ENCODE measurements around the gene KLHL29. TPM values are rescaled to one million over a fixed set of nuclear protein-coding genes. Genes with fewer than 3 reads are reported as not detected.

The KLHL29 gene
- polyA plus RNA-seq, 3 donors, result 0.03 TPM; not detected in 2

GRCh38 chr2:23745068-23745725 is 360.2 kb downstream of the KLHL29 start:
- DNase-seq, result no peak
- Histone ChIP-seq H3K79me2 (ENCODE audit: insufficient read depth, low read length) (no peaks in the 10 kb centered on the region), H4K20me1 (ENCODE audit: insufficient read depth, low read length) (no peaks in the 10 kb centered on the region), H2AFZ (ENCODE audit: insufficient read depth, low read depth, low read length, poor library complexity, severe bottlenecking) (no peak overlapping the region), H3K4me1 (ENCODE audit: control insufficient read depth in 1 of 2, insufficient read depth in 2 of 2, low read length in 2 of 2) (no peaks in the 10 kb centered on the region), H3K4me3 (replicated peaks in 1 of 3; ENCODE audit: low read depth in 2 of 3, low read length in 3 of 3) (no peak overlapping the region), H3K9ac (ENCODE audit: insufficient read depth, low read length, poor library complexity, severe bottlenecking) (no peak overlapping the region), H3K4me2 (replicated peaks; ENCODE audit: extremely low read depth, low read length, poor library complexity, severe bottlenecking) (no peak overlapping the region), H3K27ac (ENCODE audit: low read depth in 1 of 2, low read length in 2 of 2) (no peak overlapping the region), H3K27me3 (ENCODE audit: control insufficient read depth in 2 of 2, insufficient read depth in 2 of 2, low read length in 2 of 2) (no peaks in the 10 kb centered on the region), H3K9me3 (replicated peaks in 1 of 2; ENCODE audit: control insufficient read depth in 1 of 2, insufficient read depth in 1 of 2, low read length in 2 of 2) (no peaks in the 10 kb centered on the region), H3K36me3 (replicated peaks in 1 of 2; ENCODE audit: control insufficient read depth in 1 of 2, insufficient read depth in 2 of 2, low read length in 2 of 2) (peaks cover 16 to 37% of the 10 kb centered on the region in 2 donors)
- Mint-ChIP-seq H3K27ac (peak overlapping the region in 1 of 7 donors; percentile 74), H3K27me3 (ENCODE audit: low read depth in 3 of 3) (peaks cover 0 to 1% (median 0%) of the 10 kb centered on the region in 3 donors), H3K4me3 (no peak overlapping the region), H3K9me3 (peaks cover 0 to 4% (median 3%) of the 10 kb centered on the region in 7 donors), H3K36me3 (peaks cover 32 to 44% of the 10 kb centered on the region in 2 donors), H3K4me1 (no peaks in the 10 kb centered on the region)
- 97% methylated on average over 3 of the region's 8 CpGs for WGBS (ENCODE audit: insufficient coverage)
- intact Hi-C loops (cut with micrococcal nuclease), result no loop called here
- no peak for TF ChIP-seq CTCF (IDR thresholded peaks at IDR 0.05)

- Mint-ChIP-seq H3K9me3 (peaks cover 0 to 4% (median 3%) of the 10 kb centered on the region in 7 donors), H3K4me1 (no peaks in the 10 kb centered on the region), H3K27me3 (ENCODE audit: low read depth in 3 of 3) (peaks cover 0 to 1% (median 0%) of the 10 kb centered on the region in 3 donors), H3K4me3 (no peak overlapping the region), H3K27ac (peak overlapping the region in 3 of 7 donors; percentile 48 to 69 (median 54)), H3K36me3 (peaks cover 33 to 46% of the 10 kb centered on the region in 2 donors)
- no peak overlapping the region for H3K4me3 ChIP-seq (replicated peaks in 1 of 3; ENCODE audit: low read depth in 2 of 3, low read length in 3 of 3)
- TF ChIP-seq CTCF (IDR thresholded peaks at IDR 0.05), result no peak
- H4K20me1 ChIP-seq (ENCODE audit: insufficient read depth, low read length), result no peaks in the 10 kb centered on the region
- no peak overlapping the region for H3K9ac ChIP-seq (ENCODE audit: insufficient read depth, low read length, poor library complexity, severe bottlenecking)
- H3K36me3 ChIP-seq (replicated peaks in 1 of 2; ENCODE audit: control insufficient read depth in 1 of 2, insufficient read depth in 2 of 2, low read length in 2 of 2), result peaks cover 19 to 43% of the 10 kb centered on the region in 2 donors
- no peak overlapping the region for H2AFZ ChIP-seq (ENCODE audit: insufficient read depth, low read depth, low read length, poor library complexity, severe bottlenecking)
- H3K9me3 ChIP-seq (replicated peaks in 1 of 2; ENCODE audit: control insufficient read depth in 1 of 2, insufficient read depth in 1 of 2, low read length in 2 of 2), result no peaks in the 10 kb centered on the region
- H3K4me2 ChIP-seq (replicated peaks; ENCODE audit: extremely low read depth, low read length, poor library complexity, severe bottlenecking), result no peak overlapping the region
- no peaks in the 10 kb centered on the region for H3K4me1 ChIP-seq (ENCODE audit: control insufficient read depth in 1 of 2, insufficient read depth in 2 of 2, low read length in 2 of 2)
- H3K27ac ChIP-seq (ENCODE audit: low read depth in 1 of 2, low read length in 2 of 2), result peak overlapping the region in 1 of 2 donors; percentile 4
- no peaks in the 10 kb centered on the region for H3K27me3 ChIP-seq (ENCODE audit: control insufficient read depth in 2 of 2, insufficient read depth in 2 of 2, low read length in 2 of 2)
- intact Hi-C loops (cut with micrococcal nuclease), result no loop called here
- no peaks in the 10 kb centered on the region for H3K79me2 ChIP-seq (ENCODE audit: insufficient read depth, low read length)
- no peak for DNase-seq
These were observed 360.7 kb downstream of the KLHL29 start for GRCh38 chr2:23745726-23746105.
